Fibroblast of mammary gland (primary cell): ENCODE measurements around the gene NFATC1.

Experiments used
- DNase-seq: peaks from one replicate; pipeline ENCODE4 v3.0.0-alpha.2; 2010; ENCODE audit warnings: low read depth
- H3K4me3 ChIP-seq: 2 replicates; pipeline ENCODE4 v1.5.1; 2011; ENCODE audit warnings: low read depth, mild to moderate bottlenecking, low read length, moderate library complexity; ENCODE audit not compliant: control insufficient read depth
- CTCF ChIP-seq: conservative IDR thresholded peaks from 2 replicates; pipeline ENCODE4 v1.5.1; 2011; ENCODE audit warnings: low read depth, low read length, inconsistent platforms; ENCODE audit not compliant: control insufficient read depth, insufficient read depth

NFATC1 gene

GRCh38 chr18:79427368-79428225 is 31.9 kb downstream of the NFATC1 start:
- TF ChIP-seq CTCF: no peak
- H3K4me3 ChIP-seq: no peak overlapping the region
- DNase-seq: no peak

GRCh38 chr18:79428287-79428686 is 32.6 kb downstream of the NFATC1 start:
- no peak for TF ChIP-seq CTCF
- H3K4me3 ChIP-seq: no peak overlapping the region
- DNase-seq: no peak

GRCh38 chr18:79429381-79429780 is 33.7 kb downstream of the NFATC1 start:
- H3K4me3 ChIP-seq: no peak overlapping the region
- DNase-seq: no peak
- TF ChIP-seq CTCF: no peak

- H3K4me3 ChIP-seq: no peak overlapping the region
- DNase-seq: no peak
- no peak for TF ChIP-seq CTCF
These were observed 34.1 kb downstream of the NFATC1 start for GRCh38 chr18:79429785-79430281.

GRCh38 chr18:79432376-79433120 is 36.8 kb downstream of the NFATC1 start:
- DNase-seq: no peak
- no peak overlapping the region for H3K4me3 ChIP-seq
- no peak for TF ChIP-seq CTCF

- TF ChIP-seq CTCF: no peak
- DNase-seq: no peak
These were observed 37.7 kb downstream of the NFATC1 start for GRCh38 chr18:79433431-79433830.

More at GRCh38 chr18:79433431-79433830, 37.7 kb downstream of the NFATC1 start:
- H3K4me3 ChIP-seq: no peak overlapping the region
